Endothelial cell of umbilical vein (primary cell): ENCODE data around the gene KYAT1. TPM values are rescaled to one million over a fixed set of nuclear protein-coding genes. Genes with fewer than 3 reads are reported as not detected.
A peak's percentile ranks its signal among the peaks of the same experiment; 100 is the strongest.

Experiments
- BruUV-seq: library from RNA; stranded (reverse); fragments of 400-500 nt; replicated peaks from 2 replicates; lab custom pipeline; 2021; lab: Mats Ljungman, UMichigan
- CTCF ChIA-PET: fragments of 300-600, 350-600 bp; sonication (Branson Sonifier 250); formaldehyde crosslinking; loops from one replicate; lab custom pipeline; 2021; ENCODE audit warnings: antibody characterized with exemption, inconsistent platforms; lab: Charles Lee
- POLR2A ChIA-PET: fragments of 300-600, 350-600 bp; sonication (Branson Sonifier 250); formaldehyde crosslinking; loops from one replicate; lab custom pipeline; 2021; ENCODE audit warnings: antibody characterized with exemption, inconsistent platforms; lab: Charles Lee
- DNase-seq: peaks from one replicate; pipeline ENCODE4 v3.0.0-alpha.2; 2011; ENCODE audit warnings: low read depth, low spot score
- FAIRE-seq: peaks from 2 replicates; lab custom pipeline; 2011; peaks lifted over from hg19 to GRCh38; lab: Jason Lieb, UNC
- H2AFZ ChIP-seq: 2 replicates; pipeline ENCODE4 v1.6.0; 2012; ENCODE audit warnings: low read depth, low read length, control low read depth, inconsistent platforms
- H3K27ac ChIP-seq: 2 replicates; pipeline ENCODE4 v1.5.1; 2011; ENCODE audit warnings: low read depth, mild to moderate bottlenecking, control low read depth, low read length, moderate library complexity; ENCODE audit not compliant: insufficient read depth
- H3K27me3 ChIP-seq, 2 experiments: 2 replicates each; pipeline versions ENCODE4 v1.6.0 to v1.6.1; 2011; ENCODE audit warnings: low read length in 2 of 2, mixed read lengths in 1 of 2; ENCODE audit not compliant: control insufficient read depth in 2 of 2, insufficient read depth in 2 of 2
- H3K36me3 ChIP-seq, 2 experiments: 2 replicates in 1 of 2; 3 replicates in 1 of 2; pipeline ENCODE4 v1.5.1; 2011; ENCODE audit warnings: low read length in 2 of 2, mild to moderate bottlenecking in 1 of 2, moderate library complexity in 1 of 2; ENCODE audit not compliant: control insufficient read depth in 2 of 2, insufficient read depth in 2 of 2; ENCODE audit errors: extremely low read depth in 1 of 2
- H3K4me1 ChIP-seq: 3 replicates; pipeline ENCODE4 v1.5.1; 2011; ENCODE audit warnings: mild to moderate bottlenecking, low read length; ENCODE audit not compliant: control insufficient read depth, insufficient read depth; ENCODE audit errors: extremely low read depth
- H3K4me2 ChIP-seq: 2 replicates; pipeline ENCODE4 v1.6.1; 2011; ENCODE audit warnings: low read length, control low read depth, mixed read lengths; ENCODE audit not compliant: insufficient read depth
- H3K4me3 ChIP-seq, 3 experiments: fragments of 200-600 bp in 1 of 3; sonication (generic), shearing (Covaris generic) in 1 of 3; replicated peaks in 1 of 3; 2 replicates each; pipeline ENCODE4 v1.5.1; 2011 to 2016; ENCODE audit warnings: control low read depth in 3 of 3, low read length in 3 of 3, mild to moderate bottlenecking in 2 of 3, inconsistent platforms in 1 of 3, low read depth in 1 of 3, moderate library complexity in 1 of 3; ENCODE audit not compliant: insufficient read depth in 1 of 3
- H3K79me2 ChIP-seq: 2 replicates; pipeline ENCODE4 v1.6.0; 2012; ENCODE audit warnings: low read length, inconsistent platforms; ENCODE audit not compliant: control insufficient read depth, insufficient read depth
- H3K9ac ChIP-seq: replicated peaks from 2 replicates; pipeline ENCODE3; 2011; ENCODE audit warnings: low read length, control low read depth; ENCODE audit not compliant: insufficient read depth; ENCODE audit errors: extremely low read depth
- H3K9me1 ChIP-seq: replicated peaks from 3 replicates; pipeline ENCODE4 v1.6.0; 2011; ENCODE audit warnings: mild to moderate bottlenecking, low read length; ENCODE audit not compliant: control insufficient read depth, insufficient read depth; ENCODE audit errors: extremely low read depth
- H3K9me3 ChIP-seq: replicated peaks from 2 replicates; pipeline ENCODE4 v1.5.1; 2012; ENCODE audit warnings: low read length, inconsistent platforms; ENCODE audit not compliant: control insufficient read depth, insufficient read depth
- H4K20me1 ChIP-seq: replicated peaks from 2 replicates; pipeline ENCODE3; 2011; ENCODE audit warnings: mild to moderate bottlenecking, low read length; ENCODE audit not compliant: control insufficient read depth, insufficient read depth; ENCODE audit errors: extremely low read depth
- CTCF ChIP-seq, 2 donors: IDR thresholded peaks; 1 replicate in 1 of 2; 2 replicates in 1 of 2; pipeline ENCODE4 v1.5.1; 2011; ENCODE audit warnings: low read length in 2 of 2, mild to moderate bottlenecking in 2 of 2, moderate library complexity in 2 of 2, control low read depth in 1 of 2, inconsistent platforms in 1 of 2, low read depth in 1 of 2; ENCODE audit not compliant: insufficient read depth in 1 of 2; ENCODE audit errors: extremely low read depth in 1 of 2
- EZH2 ChIP-seq: IDR thresholded peaks from 2 replicates; pipeline ENCODE4 v1.6.1; 2012; ENCODE audit warnings: borderline replicate concordance, low read depth, mild to moderate bottlenecking, moderate library complexity, low read length, inconsistent platforms; ENCODE audit not compliant: severe bottlenecking
- FOS ChIP-seq: IDR thresholded peaks from 2 replicates; pipeline ENCODE4 v1.6.1; 2011; ENCODE audit warnings: mild to moderate bottlenecking, low read length, moderate library complexity, borderline replicate concordance; ENCODE audit not compliant: insufficient read depth
- GATA2 ChIP-seq: IDR thresholded peaks from 2 replicates; pipeline ENCODE4 v1.7.0; 2011; ENCODE audit warnings: low read depth, mild to moderate bottlenecking, moderate library complexity, mixed read lengths, low read length; ENCODE audit not compliant: insufficient read length, insufficient read depth
- JUN ChIP-seq: IDR thresholded peaks from 2 replicates; pipeline ENCODE4 v1.6.1; 2011; ENCODE audit warnings: borderline replicate concordance, low read depth; ENCODE audit not compliant: insufficient read length, insufficient read depth
- MYC ChIP-seq: IDR thresholded peaks from one replicate; pipeline ENCODE4 v1.6.1; 2011; ENCODE audit warnings: mild to moderate bottlenecking, low read depth, low read length
- POLR2A ChIP-seq: IDR thresholded peaks from 2 replicates; pipeline ENCODE4 v1.6.1; 2012; ENCODE audit warnings: low read depth, mild to moderate bottlenecking, control low read depth, low read length
- POLR2AphosphoS5 ChIP-seq: IDR thresholded peaks from 2 replicates; pipeline ENCODE4 v1.6.1; 2012; ENCODE audit warnings: low read depth, mild to moderate bottlenecking, control low read depth, low read length, moderate library complexity; ENCODE audit not compliant: insufficient read depth
- dilution Hi-C: fragments of 300-500 bp; cut with MboI; formaldehyde crosslinking; loops from one replicate; pipeline ENCODE4 v1.15.0; 2019; ENCODE audit warnings: low sequenced_read_pairs; ENCODE audit not compliant: extremely low pct_ligation_motif_present
- intact Hi-C: fragments of 100-400 bp; cut with micrococcal nuclease; formaldehyde crosslinking; loops from one replicate; pipeline ENCODE4 v1.10.0; 2022
- polyA plus RNA-seq, 4 experiments: library from polyadenylated mRNA; depleted of rRNA in 3 of 4; stranded (reverse) in 3 of 4; unstranded in 1 of 4; fragments of >200 nt; gene quantifications; 2 replicates each; pipeline versions ENCODE4 v1.2.1 to v1.2.3, GENCODE V29; 2011 to 2012; ENCODE audit warnings: missing spikeins in 1 of 4
- total RNA-seq: library from RNA; stranded (reverse); gene quantifications from 2 replicates; pipeline ENCODE4 v1.2.3, GENCODE V29; 2021
- TF ChIP-seq, protein P1 (sequence below): IDR thresholded peaks from 2 replicates; pipeline ENCODE4 v1.6.1; 2011; ENCODE audit not compliant: insufficient read depth, insufficient read length

The KYAT1 gene
- total and polyA plus RNA-seq, 2 donors (not counting 3 experiments of a cell fraction or from before 2014, with no cell fraction given) = 7.2 to 9.6 TPM

- Histone ChIP-seq H3K79me2 (peaks cover 10% of the 10 kb centered on the region), H3K4me2 (peak overlapping the region; percentile 64), H4K20me1 (no peaks in the 10 kb centered on the region), H3K36me3 (peaks cover 5 to 36% of the 10 kb centered on the region in 2 experiments), H2AFZ (no peak overlapping the region), H3K4me1 (peaks cover 5% of the 10 kb centered on the region), H3K4me3 (no peak overlapping the region), H3K9me3 (no peaks in the 10 kb centered on the region), H3K27ac (no peak overlapping the region), H3K9me1 (no peaks in the 10 kb centered on the region), H3K27me3 (no peaks in the 10 kb centered on the region), H3K9ac (no peak overlapping the region)
- FAIRE-seq (no peak), DNase-seq (no peak)
- intact Hi-C loops (no loop called here), dilution Hi-C loops (no loop called here)
- POLR2A ChIA-PET = no interaction called here
- CTCF ChIA-PET = no interaction called here
- no peak for TF ChIP-seq CTCF (IDR thresholded peaks at IDR 0.05; ENCODE audit: extremely low read depth in 1 of 2, insufficient read depth in 1 of 2, low read depth in 1 of 2, low read length in 2 of 2)
- no peak for TF ChIP-seq EZH2
- no peak for TF ChIP-seq GATA2
- TF ChIP-seq, protein P1, sequence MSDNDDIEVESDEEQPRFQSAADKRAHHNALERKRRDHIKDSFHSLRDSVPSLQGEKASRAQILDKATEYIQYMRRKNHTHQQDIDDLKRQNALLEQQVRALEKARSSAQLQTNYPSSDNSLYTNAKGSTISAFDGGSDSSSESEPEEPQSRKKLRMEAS = no peak
- TF ChIP-seq POLR2A = no peak
- TF ChIP-seq MYC = no peak
- TF ChIP-seq FOS = no peak
- TF ChIP-seq POLR2AphosphoS5 = no peak
- no peak for TF ChIP-seq JUN
- no TSS peak for BruUV-seq
These were observed 53.5 kb downstream of the KYAT1 start for GRCh38 chr9:128828267-128828666.
